Measurements from ENCODE around the gene ATXN7L1.

Gene ATXN7L1

GRCh38 chr7:105664816-105665525 lies 211.4 kb downstream of the ATXN7L1 start:
- DNase-seq: no peak

- DNase-seq: no peak
Measured at GRCh38 chr7:105662998-105663397, 213.4 kb downstream of the ATXN7L1 start.

GRCh38 chr7:105661625-105662024 lies 214.8 kb downstream of the ATXN7L1 start:
- DNase-seq: no peak

GRCh38 chr7:105656922-105657521 lies 219.4 kb downstream of the ATXN7L1 start:
- peak; percentile 68 for DNase-seq

GRCh38 chr7:105655500-105656380 lies 220.7 kb downstream of the ATXN7L1 start:
- DNase-seq: no peak

GRCh38 chr7:105655067-105655466 lies 221.3 kb downstream of the ATXN7L1 start:
- no peak for DNase-seq

- no peak for DNase-seq
Measured at GRCh38 chr7:105654095-105654686, 222.2 kb downstream of the ATXN7L1 start.

- no peak for DNase-seq
Measured at GRCh38 chr7:105653441-105654005, 222.9 kb downstream of the ATXN7L1 start.

GRCh38 chr7:105652359-105652993 lies 223.9 kb downstream of the ATXN7L1 start:
- DNase-seq: peak; percentile 78

- DNase-seq: no peak
Measured at GRCh38 chr7:105651798-105652197, 224.6 kb downstream of the ATXN7L1 start.

- DNase-seq: no peak
Measured at GRCh38 chr7:105650382-105650970, 225.9 kb downstream of the ATXN7L1 start.

GRCh38 chr7:105649727-105650381 lies 226.5 kb downstream of the ATXN7L1 start:
- DNase-seq: no peak

GRCh38 chr7:105648561-105649401 lies 227.6 kb downstream of the ATXN7L1 start:
- no peak for DNase-seq

GRCh38 chr7:105647591-105647990 lies 228.8 kb downstream of the ATXN7L1 start:
- no peak for DNase-seq

- DNase-seq: no peak
Measured at GRCh38 chr7:105644937-105645336, 231.5 kb downstream of the ATXN7L1 start.

GRCh38 chr7:105643851-105644250 lies 232.5 kb downstream of the ATXN7L1 start:
- no peak for DNase-seq

GRCh38 chr7:105643384-105643783 lies 233.0 kb downstream of the ATXN7L1 start:
- no peak for DNase-seq

- DNase-seq: no peak
Measured at GRCh38 chr7:105642264-105642663, 234.1 kb downstream of the ATXN7L1 start.

- no peak for DNase-seq
Measured at GRCh38 chr7:105640956-105641810, 235.2 kb downstream of the ATXN7L1 start.

Measured in activated naive CD4-positive, alpha-beta T cell treated with anti-CD3 and anti-CD28 coated beads, Interleukin-2, amount 50 U/mL, for 16 hours (primary cell).